IMR-90 (cell line): ENCODE results near the gene ATP9B. TPM values are rescaled to one million over a fixed set of nuclear protein-coding genes. Genes with fewer than 3 reads are reported as not detected.

Experiments used
- ATAC-seq: fragments of 200-7000 bp; cut with Tn5 transposase; 2 replicates; pipeline ENCODE4 v1.9.1; 2020; ENCODE audit warnings: low read depth, mild to moderate bottlenecking, moderate library complexity
- BruUV-seq: library from RNA; stranded (reverse); fragments of 400-500 nt; replicated peaks from 2 replicates; lab custom pipeline; 2021; lab: Mats Ljungman, UMichigan
- CTCF ChIA-PET: fragments of 300-600 bp; formaldehyde crosslinking; extraction: SDS; loops from one replicate; lab custom pipeline; 2021; ENCODE audit warnings: antibody characterized with exemption; lab: Yijun Ruan, JAX
- POLR2A ChIA-PET: fragments of 300-600 bp; sonication (Branson Sonifier 250); formaldehyde crosslinking; loops from one replicate; lab custom pipeline; 2022; ENCODE audit warnings: antibody characterized with exemption; ENCODE audit not compliant: unreplicated experiment; lab: Charles Lee
- DNase-seq: peaks from one replicate; pipeline ENCODE4 v3.0.0; 2013
- H2AFZ ChIP-seq: replicated peaks from 2 replicates; pipeline ENCODE3; 2013; ENCODE audit warnings: low read length, mild to moderate bottlenecking; ENCODE audit not compliant: poor library complexity
- H2AK5ac ChIP-seq: 2 replicates; pipeline ENCODE4 v1.6.1; 2013; ENCODE audit warnings: low read depth, low read length, inconsistent platforms
- H2AK9ac ChIP-seq: replicated peaks from 2 replicates; pipeline ENCODE3; 2013; ENCODE audit warnings: mild to moderate bottlenecking, low read depth, low read length, moderate library complexity; ENCODE audit not compliant: poor library complexity
- H2BK120ac ChIP-seq: 2 replicates; pipeline ENCODE4 v1.6.1; 2013; ENCODE audit warnings: low read depth, low read length, inconsistent platforms
- H2BK15ac ChIP-seq: 3 replicates; pipeline ENCODE4 v1.6.1; 2013; ENCODE audit warnings: low read depth, low read length, inconsistent platforms
- H2BK20ac ChIP-seq: 2 replicates; pipeline ENCODE4 v1.6.1; 2013; ENCODE audit warnings: low read depth, mild to moderate bottlenecking, inconsistent platforms, low read length, moderate library complexity
- H2BK5ac ChIP-seq: 2 replicates; pipeline ENCODE4 v1.6.1; 2013; ENCODE audit warnings: mild to moderate bottlenecking, low read depth, low read length, inconsistent platforms; ENCODE audit not compliant: poor library complexity, severe bottlenecking
- H3K14ac ChIP-seq: replicated peaks from 2 replicates; pipeline ENCODE4 v1.6.1; 2013; ENCODE audit warnings: low read depth, low read length, inconsistent platforms
- H3K18ac ChIP-seq: 2 replicates; pipeline ENCODE4 v1.6.1; 2013; ENCODE audit warnings: low read depth, low read length, control low read depth
- H3K23ac ChIP-seq: 2 replicates; pipeline ENCODE4 v1.6.1; 2013; ENCODE audit warnings: low read depth, low read length, inconsistent platforms
- H3K27ac ChIP-seq: 2 replicates; pipeline ENCODE4 v1.5.1; 2013; ENCODE audit warnings: mild to moderate bottlenecking, control low read depth, low read length; ENCODE audit not compliant: insufficient read depth
- H3K27me3 ChIP-seq: 2 replicates; pipeline ENCODE4 v1.6.1; 2013; ENCODE audit warnings: low read length; ENCODE audit not compliant: control insufficient read depth, insufficient read depth
- H3K36me3 ChIP-seq: 2 replicates; pipeline ENCODE4 v1.6.1; 2013; ENCODE audit warnings: low read length, mixed read lengths; ENCODE audit not compliant: control insufficient read depth, insufficient read depth
- H3K4ac ChIP-seq: 2 replicates; pipeline ENCODE4 v1.6.1; 2013; ENCODE audit warnings: low read depth, low read length, inconsistent platforms
- H3K4me1 ChIP-seq: 2 replicates; pipeline ENCODE4 v1.6.1; 2013; ENCODE audit warnings: low read length, mixed read lengths; ENCODE audit not compliant: control insufficient read depth, insufficient read depth
- H3K4me2 ChIP-seq: 2 replicates; pipeline ENCODE4 v1.6.1; 2013; ENCODE audit warnings: low read depth, mild to moderate bottlenecking, control low read depth, low read length, moderate library complexity
- H3K4me3 ChIP-seq: 2 replicates; pipeline ENCODE4 v1.5.1; 2013; ENCODE audit warnings: low read depth, mild to moderate bottlenecking, control low read depth, low read length, moderate library complexity; ENCODE audit not compliant: insufficient read depth
- H3K56ac ChIP-seq: 2 replicates; pipeline ENCODE4 v1.6.1; 2013; ENCODE audit warnings: low read length, inconsistent platforms; ENCODE audit not compliant: insufficient read depth; ENCODE audit errors: extremely low read depth
- H3K79me1 ChIP-seq, 2 experiments: 2 replicates each; pipeline ENCODE4 v1.6.1; 2013; ENCODE audit warnings: low read length in 2 of 2, inconsistent platforms in 1 of 2, low read depth in 1 of 2
- H3K9ac ChIP-seq: 2 replicates; pipeline ENCODE4 v1.6.1; 2013; ENCODE audit warnings: low read depth, low read length, control low read depth
- H3K9me1 ChIP-seq: 2 replicates; pipeline ENCODE4 v1.6.1; 2013; ENCODE audit warnings: low read length, inconsistent platforms; ENCODE audit not compliant: insufficient read depth
- H3K9me3 ChIP-seq: 2 replicates; pipeline ENCODE4 v1.6.1; 2013; ENCODE audit warnings: low read length; ENCODE audit not compliant: control insufficient read depth, insufficient read depth
- H4K20me1 ChIP-seq: 2 replicates; pipeline ENCODE4 v1.6.1; 2013; ENCODE audit warnings: low read length, inconsistent platforms; ENCODE audit not compliant: insufficient read depth
- H4K5ac ChIP-seq: 2 replicates; pipeline ENCODE4 v1.6.1; 2013; ENCODE audit warnings: mild to moderate bottlenecking, low read depth, low read length, control low read depth
- H4K8ac ChIP-seq, 2 experiments: 2 replicates each; pipeline ENCODE4 v1.6.1; 2013; ENCODE audit warnings: low read depth in 2 of 2, low read length in 2 of 2, control low read depth in 1 of 2, inconsistent platforms in 1 of 2
- H4K91ac ChIP-seq: 2 replicates; pipeline ENCODE4 v1.6.1; 2013; ENCODE audit warnings: low read depth, low read length, inconsistent platforms; ENCODE audit not compliant: insufficient read depth
- CTCF ChIP-seq: conservative IDR thresholded peaks from 2 replicates; pipeline ENCODE4 v1.5.1; 2012; ENCODE audit warnings: mild to moderate bottlenecking, low read depth, low read length, improper control_type of control experiment
- RAD21 ChIP-seq: IDR thresholded peaks from 2 replicates; pipeline ENCODE4 v1.6.1; 2012; ENCODE audit warnings: low read length, improper control_type of control experiment
- WGBS, 2 experiments: methylation state at CpG; one replicate each; pipeline versions ENCODE4 v1.1.5 to v1.1.7; 2013; ENCODE audit warnings: missing lambda C conversion rate in 2 of 2; ENCODE audit not compliant: insufficient read length in 1 of 2; ENCODE audit errors: extremely low coverage in 2 of 2; 5-methylcytosine and 5-hydroxymethylcytosine counted together
- dilution Hi-C: fragments of 300-500 bp; cut with HindIII; formaldehyde crosslinking; loops from one replicate; pipeline ENCODE4 v1.14.3; 2018; ENCODE audit warnings: low sequenced_read_pairs; ENCODE audit not compliant: unreplicated experiment
- in situ Hi-C: fragments of 300-500 bp; cut with MboI; formaldehyde crosslinking; loops from 3 replicates; pipeline ENCODE4 v1.14.3; 2019; ENCODE audit warnings: low sequenced_read_pairs, inconsistent platforms, mixed read lengths
- intact Hi-C: fragments of 100-400 bp; cut with micrococcal nuclease; formaldehyde crosslinking; loops from 2 replicates; pipeline ENCODE4 v1.10.0; 2022
- polyA plus RNA-seq, 3 experiments: library from polyadenylated mRNA; depleted of rRNA; stranded (reverse); fragments of >200 nt; gene quantifications; 2 replicates each; pipeline ENCODE4 v1.2.3, GENCODE V29; 2012; ENCODE audit warnings: low replicate concordance in 1 of 3
- total RNA-seq: library from RNA; depleted of rRNA; stranded (reverse); fragments of >200 nt; gene quantifications from 2 replicates; pipeline ENCODE4 v1.2.3, GENCODE V29; 2012

The ATP9B gene
- total and polyA plus RNA-seq, 2 of the 4 experiments (the other 2 are of a cell fraction) = 11.0 to 11.5 TPM

GRCh38 chr18:79353267-79353666 lies 284.1 kb downstream of the ATP9B start:
- TF ChIP-seq RAD21 (peak; percentile 30), CTCF (no peak)
- CTCF ChIA-PET = no interaction called here
- no peak overlapping the region for H2AFZ ChIP-seq
- peak; percentile 20 for DNase-seq
- H3K27ac ChIP-seq = no peak overlapping the region
- H3K36me3 ChIP-seq = peaks cover 6% of the 10 kb centered on the region
- H3K4ac ChIP-seq = no peak overlapping the region
- H3K14ac ChIP-seq = no peak overlapping the region
- peak; percentile 77 for ATAC-seq
- dilution Hi-C loops = no loop called here
- no peak overlapping the region for H4K5ac ChIP-seq
- in situ Hi-C loops = no loop called here
- no peak overlapping the region for H2BK20ac ChIP-seq
- no TSS peak for BruUV-seq
- no peak overlapping the region for H4K91ac ChIP-seq
- H2AK5ac ChIP-seq = no peak overlapping the region
- no peak overlapping the region for H2BK120ac ChIP-seq
- H3K18ac ChIP-seq = no peak overlapping the region
- H3K9me3 ChIP-seq = no peaks in the 10 kb centered on the region
- POLR2A ChIA-PET = no interaction called here
- no peaks in the 10 kb centered on the region for H3K4me1 ChIP-seq
- WGBS, 2 experiments = 91% methylated on average over 13 of the region's 17 CpGs; no CpG with 5 or more reads in 1 of the 2 experiments
- H3K4me2 ChIP-seq = no peak overlapping the region
- H4K8ac ChIP-seq = no peak overlapping the region
- H3K79me1 ChIP-seq = no peaks in the 10 kb centered on the region
- no peak overlapping the region for H2BK15ac ChIP-seq
- intact Hi-C loops = no loop called here
- H3K27me3 ChIP-seq = no peaks in the 10 kb centered on the region
- H2AK9ac ChIP-seq = peak overlapping the region; percentile 24
- no peak overlapping the region for H3K23ac ChIP-seq
- no peak overlapping the region for H3K9ac ChIP-seq
- H3K4me3 ChIP-seq = no peak overlapping the region
- no peaks in the 10 kb centered on the region for H3K9me1 ChIP-seq
- no peak overlapping the region for H3K56ac ChIP-seq
- no peaks in the 10 kb centered on the region for H4K20me1 ChIP-seq
- no peak overlapping the region for H2BK5ac ChIP-seq
